ENCODE data around the gene ATP9B. TPM values are rescaled to one million over a fixed set of nuclear protein-coding genes. Genes with fewer than 3 reads are reported as not detected.

Gene ATP9B
- total RNA-seq, 1 experiment from 2014 or later = 25.6 TPM

DNA sequence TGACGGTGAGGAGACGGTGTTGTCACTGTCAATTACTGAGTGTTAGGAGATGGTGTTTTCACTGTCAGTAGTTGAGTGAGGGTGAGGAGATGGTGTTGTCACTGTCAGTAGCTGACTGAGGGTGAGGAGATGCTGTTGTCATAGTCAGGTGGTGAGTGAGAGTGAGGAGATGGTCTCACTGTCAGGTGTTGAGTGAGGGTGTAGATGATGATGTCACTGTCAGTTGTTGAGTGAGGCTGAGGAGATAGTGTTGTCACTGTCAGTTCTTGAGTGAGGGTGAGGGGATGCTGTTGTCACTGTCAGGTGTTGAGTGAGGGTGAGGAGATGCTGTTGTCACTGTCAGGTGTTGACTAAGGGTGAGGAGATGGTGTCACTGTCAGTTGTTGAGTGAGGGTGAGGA, 3.4 kb upstream of the ATP9B start:
- Mint-ChIP-seq H3K36me3 (ENCODE audit: insufficient read depth, unreplicated experiment) (peaks cover 29% of the 10 kb centered on the region), H3K9me3 (ENCODE audit: low read depth, unreplicated experiment) (peaks cover 22% of the 10 kb centered on the region), H3K27me3 (ENCODE audit: unreplicated experiment) (peaks cover 33% of the 10 kb centered on the region), H3K4me1 (ENCODE audit: low read depth, unreplicated experiment) (no peaks in the 10 kb centered on the region), H3K27ac (ENCODE audit: unreplicated experiment) (no peak overlapping the region), H3K4me3 (ENCODE audit: low read depth, unreplicated experiment) (no peak overlapping the region)
- no peak for DNase-seq
- BruUV-seq (replicated peaks) = no TSS peak
- TF ChIP-seq, protein P1, sequence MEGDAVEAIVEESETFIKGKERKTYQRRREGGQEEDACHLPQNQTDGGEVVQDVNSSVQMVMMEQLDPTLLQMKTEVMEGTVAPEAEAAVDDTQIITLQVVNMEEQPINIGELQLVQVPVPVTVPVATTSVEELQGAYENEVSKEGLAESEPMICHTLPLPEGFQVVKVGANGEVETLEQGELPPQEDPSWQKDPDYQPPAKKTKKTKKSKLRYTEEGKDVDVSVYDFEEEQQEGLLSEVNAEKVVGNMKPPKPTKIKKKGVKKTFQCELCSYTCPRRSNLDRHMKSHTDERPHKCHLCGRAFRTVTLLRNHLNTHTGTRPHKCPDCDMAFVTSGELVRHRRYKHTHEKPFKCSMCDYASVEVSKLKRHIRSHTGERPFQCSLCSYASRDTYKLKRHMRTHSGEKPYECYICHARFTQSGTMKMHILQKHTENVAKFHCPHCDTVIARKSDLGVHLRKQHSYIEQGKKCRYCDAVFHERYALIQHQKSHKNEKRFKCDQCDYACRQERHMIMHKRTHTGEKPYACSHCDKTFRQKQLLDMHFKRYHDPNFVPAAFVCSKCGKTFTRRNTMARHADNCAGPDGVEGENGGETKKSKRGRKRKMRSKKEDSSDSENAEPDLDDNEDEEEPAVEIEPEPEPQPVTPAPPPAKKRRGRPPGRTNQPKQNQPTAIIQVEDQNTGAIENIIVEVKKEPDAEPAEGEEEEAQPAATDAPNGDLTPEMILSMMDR (IDR thresholded peaks at IDR 0.05; ENCODE audit: unreplicated experiment) = no peak
- intact Hi-C loops (cut with micrococcal nuclease; ENCODE audit: unreplicated experiment) = no loop called here
- CTCF ChIA-PET = no interaction called here

DNA sequence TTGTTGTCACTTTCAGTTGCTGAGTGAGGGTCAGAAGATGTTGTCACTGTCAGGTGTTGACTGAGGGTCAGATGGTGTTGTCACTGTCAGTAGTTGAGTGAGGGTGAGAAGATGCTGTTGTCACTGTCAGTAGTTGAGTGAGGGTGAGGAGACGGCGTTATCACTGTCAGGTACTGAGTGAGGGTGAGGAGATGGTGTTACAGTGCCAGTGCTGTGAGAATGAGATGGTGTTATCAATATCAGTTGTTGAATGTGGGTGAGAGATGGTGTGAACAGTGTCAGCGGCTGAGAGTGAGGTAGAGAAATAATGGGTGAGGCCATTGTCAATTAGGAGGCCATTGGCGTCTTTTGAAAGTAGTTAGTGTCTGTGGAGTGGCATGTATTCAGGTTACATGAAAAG, 1.6 kb upstream of the ATP9B start:
- H3K9me3 Mint-ChIP-seq (ENCODE audit: low read depth, unreplicated experiment) = peaks cover 22% of the 10 kb centered on the region
- intact Hi-C loops (cut with micrococcal nuclease; ENCODE audit: unreplicated experiment) = loop anchor here (2.0 kb wide), 1 partner anchor 179 kb away; no protein-coding TSS in a partner anchor
- BruUV-seq (replicated peaks) = no TSS peak
- no peaks in the 10 kb centered on the region for H3K4me1 Mint-ChIP-seq (ENCODE audit: low read depth, unreplicated experiment)
- TF ChIP-seq, protein P1 (IDR thresholded peaks at IDR 0.05; ENCODE audit: unreplicated experiment) = no peak
- no peak for DNase-seq
- CTCF ChIA-PET = no interaction called here
- H3K4me3 Mint-ChIP-seq (ENCODE audit: low read depth, unreplicated experiment) = peak overlapping the region; percentile 21
- peaks cover 33% of the 10 kb centered on the region for H3K27me3 Mint-ChIP-seq (ENCODE audit: unreplicated experiment)
- H3K27ac Mint-ChIP-seq (ENCODE audit: unreplicated experiment) = peak overlapping the region; percentile 81
- H3K36me3 Mint-ChIP-seq (ENCODE audit: insufficient read depth, unreplicated experiment) = peaks cover 29% of the 10 kb centered on the region

DNA sequence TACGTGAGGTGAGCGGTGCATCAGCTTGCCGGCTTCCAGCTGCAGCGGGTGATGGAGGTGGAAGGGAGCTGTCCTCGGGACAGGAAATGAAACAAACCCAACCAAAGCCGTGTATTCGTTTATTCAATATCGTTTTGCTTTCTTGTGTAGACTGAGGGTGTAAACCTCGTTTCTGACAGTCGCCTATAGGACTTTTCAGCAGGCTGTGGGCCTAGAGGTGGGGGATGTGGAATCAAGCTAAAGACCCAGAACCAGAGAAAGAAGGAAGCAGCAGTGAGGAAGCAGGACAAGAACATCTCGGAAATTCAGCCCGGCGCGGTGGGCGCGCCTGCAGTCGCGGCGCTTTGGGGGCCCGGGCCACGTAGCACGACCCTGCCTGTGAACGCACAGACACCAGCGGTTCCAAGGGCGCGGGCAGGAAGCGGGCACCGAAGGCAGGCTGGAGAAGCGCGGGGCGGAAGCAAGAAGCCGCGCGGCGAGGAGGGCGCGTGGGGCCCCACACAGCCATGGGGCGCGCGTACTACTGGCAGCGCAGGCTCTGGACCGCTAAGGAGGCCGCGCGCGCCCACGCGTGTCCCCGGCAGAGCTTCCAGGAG, 755 bp upstream of the ATP9B start:
- CTCF ChIA-PET = no interaction called here
- peaks cover 22% of the 10 kb centered on the region for H3K9me3 Mint-ChIP-seq (ENCODE audit: low read depth, unreplicated experiment)
- H3K4me3 Mint-ChIP-seq (ENCODE audit: low read depth, unreplicated experiment) = peak overlapping the region; percentile 65
- intact Hi-C loops (cut with micrococcal nuclease; ENCODE audit: unreplicated experiment) = loop anchor here (2.0 kb wide), 1 partner anchor 178 kb away; no protein-coding TSS in a partner anchor
- H3K27ac Mint-ChIP-seq (ENCODE audit: unreplicated experiment) = peak overlapping the region; percentile 81
- TF ChIP-seq, protein P1 (IDR thresholded peaks at IDR 0.05; ENCODE audit: unreplicated experiment) = no peak
- H3K4me1 Mint-ChIP-seq (ENCODE audit: low read depth, unreplicated experiment) = no peaks in the 10 kb centered on the region
- no peak for DNase-seq
- peaks cover 29% of the 10 kb centered on the region for H3K36me3 Mint-ChIP-seq (ENCODE audit: insufficient read depth, unreplicated experiment)
- H3K27me3 Mint-ChIP-seq (ENCODE audit: unreplicated experiment) = peaks cover 33% of the 10 kb centered on the region
- BruUV-seq (replicated peaks) = TSS peak; percentile 82

DNA sequence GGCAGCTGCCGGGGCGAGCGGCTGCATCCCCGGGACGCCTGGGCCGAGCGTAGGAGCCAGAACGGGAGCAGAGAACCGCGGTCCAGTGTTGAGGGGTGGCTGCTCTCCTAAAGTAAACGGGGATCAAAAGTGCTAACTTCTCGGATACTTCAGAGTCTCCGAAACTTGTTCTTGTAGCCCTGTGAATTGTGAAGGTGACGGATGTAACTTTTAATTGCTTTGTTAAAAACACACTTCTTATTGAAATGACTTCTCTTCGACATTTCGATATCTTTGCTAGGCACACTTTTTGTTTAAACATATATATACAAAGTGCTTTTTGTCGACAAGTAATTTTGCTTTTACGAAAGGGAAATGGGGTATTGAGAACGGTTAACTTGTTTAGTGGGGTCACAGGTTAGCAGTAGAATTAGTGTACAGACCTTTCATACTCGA, 540 bp downstream of the ATP9B start:
- no TSS peak for BruUV-seq (replicated peaks)
- Mint-ChIP-seq H3K27me3 (ENCODE audit: unreplicated experiment) (peaks cover 33% of the 10 kb centered on the region), H3K27ac (ENCODE audit: unreplicated experiment) (peak overlapping the region; percentile 61), H3K4me1 (ENCODE audit: low read depth, unreplicated experiment) (no peaks in the 10 kb centered on the region), H3K4me3 (ENCODE audit: low read depth, unreplicated experiment) (peak overlapping the region; percentile 65), H3K9me3 (ENCODE audit: low read depth, unreplicated experiment) (peaks cover 22% of the 10 kb centered on the region), H3K36me3 (ENCODE audit: insufficient read depth, unreplicated experiment) (peaks cover 29% of the 10 kb centered on the region)
- TF ChIP-seq, protein P1 (IDR thresholded peaks at IDR 0.05; ENCODE audit: unreplicated experiment) = no peak
- intact Hi-C loops (cut with micrococcal nuclease; ENCODE audit: unreplicated experiment) = loop anchor here (2.0 kb wide), 1 partner anchor 177 kb away; no protein-coding TSS in a partner anchor
- CTCF ChIA-PET = no interaction called here
- no peak for DNase-seq
